Spleen (tissue), 7 donors: ENCODE results near the gene HIVEP3.

ENCODE experiments used
- POLR2A ChIP-seq, 3 donors: fragments of 450-650 bp; IDR thresholded peaks; one replicate each; pipeline ENCODE4 v1.5.1; 2017; ENCODE audit warnings: antibody characterized with exemption in 3 of 3, mild to moderate bottlenecking in 1 of 3
- POLR2AphosphoS5 ChIP-seq, 3 donors: sonication (generic); formaldehyde crosslinking; IDR thresholded peaks; one replicate each; pipeline ENCODE4 v1.5.1; 2017; ENCODE audit warnings: antibody characterized with exemption in 3 of 3
- TF ChIP-seq, protein P1 (sequence below), 11 experiments: fragments of 200-600 bp in 7 of 11; fragments of 450-650 bp in 4 of 11; sonication (generic) in 4 of 11; IDR thresholded peaks in 8 of 11; conservative IDR thresholded peaks in 3 of 11; 1 replicate in 7 of 11; 2 replicates in 4 of 11; pipeline versions ENCODE4 v1.4.0 to v1.8.0; 2016 to 2021; ENCODE audit warnings: antibody characterized with exemption in 11 of 11, inconsistent platforms in 4 of 11, mild to moderate bottlenecking in 1 of 11
- donor health status: DM: no; HTN: no; CAD: no; lungs with moderate emphysema.
- donor health status: DM: no; HTN: no; CAD: no.
- donor health status: DM: no; HTN: no; CAD: no.

DNA sequence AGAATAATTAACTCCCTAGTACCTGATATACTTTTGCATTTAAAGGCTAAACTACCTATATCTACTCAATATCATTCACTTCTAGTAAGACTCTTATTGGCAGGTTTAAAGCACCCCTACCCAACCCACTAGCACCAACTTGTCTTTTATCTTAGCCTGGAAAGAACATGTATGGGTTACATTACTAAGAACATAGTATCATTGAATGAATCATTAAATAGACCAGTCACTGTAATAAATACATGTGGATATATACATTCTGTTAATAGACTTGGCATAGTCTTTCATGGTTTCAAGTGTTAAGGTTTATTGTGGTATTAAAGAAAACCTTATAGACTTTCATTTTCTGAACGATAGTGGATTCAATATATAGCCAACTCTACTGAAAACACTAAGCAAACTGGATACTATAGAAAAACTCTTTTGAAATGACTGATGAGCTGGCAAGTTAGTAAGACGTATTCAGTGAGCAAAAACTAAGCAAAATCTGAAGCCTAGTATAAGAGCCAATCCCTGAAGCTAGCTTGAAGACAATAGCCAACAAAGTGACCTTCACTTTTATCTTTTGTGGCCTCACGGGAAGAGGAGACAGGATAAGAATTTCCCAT is 10.3 kb downstream of the HIVEP3 start:
- TF ChIP-seq POLR2A (IDR thresholded peaks at IDR 0.05) (no peak), POLR2AphosphoS5 (IDR thresholded peaks at IDR 0.05) (no peak)
- TF ChIP-seq, protein P1, sequence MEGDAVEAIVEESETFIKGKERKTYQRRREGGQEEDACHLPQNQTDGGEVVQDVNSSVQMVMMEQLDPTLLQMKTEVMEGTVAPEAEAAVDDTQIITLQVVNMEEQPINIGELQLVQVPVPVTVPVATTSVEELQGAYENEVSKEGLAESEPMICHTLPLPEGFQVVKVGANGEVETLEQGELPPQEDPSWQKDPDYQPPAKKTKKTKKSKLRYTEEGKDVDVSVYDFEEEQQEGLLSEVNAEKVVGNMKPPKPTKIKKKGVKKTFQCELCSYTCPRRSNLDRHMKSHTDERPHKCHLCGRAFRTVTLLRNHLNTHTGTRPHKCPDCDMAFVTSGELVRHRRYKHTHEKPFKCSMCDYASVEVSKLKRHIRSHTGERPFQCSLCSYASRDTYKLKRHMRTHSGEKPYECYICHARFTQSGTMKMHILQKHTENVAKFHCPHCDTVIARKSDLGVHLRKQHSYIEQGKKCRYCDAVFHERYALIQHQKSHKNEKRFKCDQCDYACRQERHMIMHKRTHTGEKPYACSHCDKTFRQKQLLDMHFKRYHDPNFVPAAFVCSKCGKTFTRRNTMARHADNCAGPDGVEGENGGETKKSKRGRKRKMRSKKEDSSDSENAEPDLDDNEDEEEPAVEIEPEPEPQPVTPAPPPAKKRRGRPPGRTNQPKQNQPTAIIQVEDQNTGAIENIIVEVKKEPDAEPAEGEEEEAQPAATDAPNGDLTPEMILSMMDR (IDR thresholded peaks at IDR 0.05 in 8 of 11, conservative IDR thresholded peaks at IDR 0.05 in 3 of 11) = no peak
